Ovary (tissue), 9 donors: ENCODE measurements around the gene ACAN. TPM values are rescaled to one million over a fixed set of nuclear protein-coding genes. Genes with fewer than 3 reads are reported as not detected.

ENCODE experiments used
- DNase-seq, 5 donors: peaks; one replicate each; pipeline ENCODE4 v3.0.0-alpha.2; 2019 to 2020
- H3K27ac ChIP-seq, 2 donors: fragments of 200-600 bp; one replicate each; pipeline versions ENCODE4 v1.5.1 to v1.8.0; 2019 to 2022
- H3K27me3 ChIP-seq: fragments of 200-600 bp; one replicate; pipeline ENCODE4 v1.8.0; 2022
- H3K36me3 ChIP-seq: fragments of 200-600 bp; sonication (generic); one replicate; pipeline ENCODE4 v1.5.1; 2019
- H3K4me1 ChIP-seq: one replicate; pipeline ENCODE4 v1.8.1; 2013; ENCODE audit warnings: mild to moderate bottlenecking, moderate library complexity; ENCODE audit not compliant: insufficient read depth
- H3K4me3 ChIP-seq: fragments of 200-600 bp; sonication (generic); one replicate; pipeline ENCODE4 v1.5.1; 2017
- H3K9me3 ChIP-seq, 2 donors: fragments of 200-600 bp in 1 of 2; sonication (generic) in 1 of 2; one replicate each; pipeline versions ENCODE4 v1.5.1 to v1.8.1; 2013 to 2019; ENCODE audit warnings: mild to moderate bottlenecking in 1 of 2, moderate library complexity in 1 of 2
- CTCF ChIP-seq, 3 donors: fragments of 450-650 bp in 2 of 3; fragments of 200-600 bp in 1 of 3; IDR thresholded peaks; one replicate each; pipeline versions ENCODE4 v1.5.1 to v1.8.0; 2016 to 2022; ENCODE audit warnings: antibody characterized with exemption in 3 of 3, mild to moderate bottlenecking in 1 of 3
- EP300 ChIP-seq: sonication (generic); formaldehyde crosslinking; IDR thresholded peaks from one replicate; pipeline ENCODE4 v1.6.1; 2017; ENCODE audit warnings: antibody characterized with exemption
- POLR2A ChIP-seq: fragments of 450-650 bp; IDR thresholded peaks from one replicate; pipeline ENCODE4 v1.6.1; 2017; ENCODE audit warnings: antibody characterized with exemption, mild to moderate bottlenecking, moderate library complexity
- WGBS, 3 donors: extraction: QIAGEN DNeasy Blood & Tissue Kit in 1 of 3; methylation state at CpG; one replicate each; pipeline versions ENCODE4 v1.1.5 to v1.1.7; 2013 to 2017; 5-methylcytosine and 5-hydroxymethylcytosine counted together
- intact Hi-C, 4 donors: fragments of 100-400 bp; cut with DNase I; formaldehyde crosslinking; loops; one replicate each; pipeline versions ENCODE4 v1.11.0 to v1.15.1; 2022 to 2023
- polyA plus RNA-seq, 2 donors: library from polyadenylated mRNA; stranded (reverse); fragments of 200-250 nt in 1 of 2; fragments of 350-450 nt in 1 of 2; fragmentation: Illumina TruSeq in 1 of 2; extraction: RNeasy Lipid Tissue Mini Kit (QIAGEN cat#74804) in 1 of 2; gene quantifications; one replicate each; pipeline ENCODE4 v1.2.3, GENCODE V29; 2013 to 2014
- total RNA-seq, 7 donors: library from RNA; depleted of rRNA in 2 of 7; stranded (reverse); fragments of >200 nt in 2 of 7; fragmentation: NEBNext Ultra II Directional in 3 of 7; extraction: Animal tissue kit (Norgen Biotek cat#: 25700) in 3 of 7; gene quantifications; one replicate each; pipeline versions ENCODE4 v1.1.0 to v1.2.4, GENCODE V29; 2016 to 2023
- donor health status: DM: no; HTN: no; CAD: no; lungs with moderate emphysema.
- donor health status: DM: no; HTN: no; CAD: no.
- donor health status: Bipolar disorder and iron deficiency.
- donor health status: DM: yes; HTN: yes; CAD: no.
- donor health status: DM: no; HTN: no; CAD: no.
- donor health status: DM: yes; HTN: yes; CAD: no.

Gene ACAN
- total and polyA plus RNA-seq, 9 donors, result 0.11 to 5.1 (median 0.54) TPM; not detected in 1

GRCh38 chr15:88814393-88814792 lies 11.2 kb downstream of the ACAN start:
- no peaks in the 10 kb centered on the region for H3K27me3 ChIP-seq
- H3K36me3 ChIP-seq, result no peaks in the 10 kb centered on the region
- no peaks in the 10 kb centered on the region for H3K9me3 ChIP-seq
- no peak for TF ChIP-seq EP300
- TF ChIP-seq POLR2A, result no peak
- no peak for TF ChIP-seq CTCF (IDR thresholded peaks at IDR 0.05)
- DNase-seq, result no peak
- WGBS, 3 donors, result 85 to 87% (median 87%) methylated on average over 6 of the region's 6 CpGs
- H3K4me3 ChIP-seq, result no peak overlapping the region
- intact Hi-C loops, result no loop called here
- H3K4me1 ChIP-seq, result no peaks in the 10 kb centered on the region
- no peak overlapping the region for H3K27ac ChIP-seq

- no peak overlapping the region for H3K27ac ChIP-seq
- intact Hi-C loops, result no loop called here
- WGBS, 3 donors, result 63 to 71% (median 64%) methylated on average over 2 of the region's 2 CpGs
- no peaks in the 10 kb centered on the region for H3K36me3 ChIP-seq
- H3K9me3 ChIP-seq, result no peaks in the 10 kb centered on the region
- H3K4me1 ChIP-seq, result no peaks in the 10 kb centered on the region
- no peak overlapping the region for H3K4me3 ChIP-seq
- TF ChIP-seq EP300, result no peak
- no peak for TF ChIP-seq CTCF (IDR thresholded peaks at IDR 0.05)
- no peak for TF ChIP-seq POLR2A
- no peak for DNase-seq
- H3K27me3 ChIP-seq, result no peaks in the 10 kb centered on the region
Observed at GRCh38 chr15:88818920-88819319, 15.7 kb downstream of the ACAN start.

GRCh38 chr15:88821993-88822392 lies 18.8 kb downstream of the ACAN start:
- H3K4me3 ChIP-seq, result no peak overlapping the region
- H3K27ac ChIP-seq, result no peak overlapping the region
- H3K9me3 ChIP-seq, result no peaks in the 10 kb centered on the region
- 69 to 76% (median 71%) methylated on average over 5 of the region's 5 CpGs for WGBS, 3 donors
- DNase-seq, result no peak
- H3K36me3 ChIP-seq, result no peaks in the 10 kb centered on the region
- H3K27me3 ChIP-seq, result no peaks in the 10 kb centered on the region
- no peaks in the 10 kb centered on the region for H3K4me1 ChIP-seq
- TF ChIP-seq CTCF (IDR thresholded peaks at IDR 0.05), result no peak
- TF ChIP-seq EP300, result no peak
- TF ChIP-seq POLR2A, result no peak
- intact Hi-C loops, result no loop called here

DNA sequence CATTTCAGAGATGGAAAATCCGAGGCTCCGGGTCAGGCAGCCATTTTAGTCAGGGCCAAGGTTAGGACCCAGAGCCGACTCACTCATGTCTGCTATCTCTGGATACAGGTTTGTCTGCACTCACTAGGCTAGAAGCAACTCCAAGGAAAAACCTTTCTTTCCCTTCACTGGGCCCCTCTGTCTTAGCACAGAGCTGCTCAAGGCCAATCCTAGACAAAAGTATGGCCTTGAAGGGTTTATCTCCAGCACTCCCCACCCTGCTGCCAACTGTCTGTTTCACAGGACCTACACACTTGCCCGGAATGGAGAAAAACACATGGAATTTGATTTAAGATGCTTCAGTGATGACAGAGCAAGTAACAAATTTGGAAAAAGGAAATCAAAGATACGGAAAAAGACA lies 25.6 kb downstream of the ACAN start:
- Histone ChIP-seq H3K36me3 (no peaks in the 10 kb centered on the region), H3K4me3 (no peak overlapping the region), H3K27me3 (no peaks in the 10 kb centered on the region), H3K4me1 (no peaks in the 10 kb centered on the region), H3K9me3 (no peaks in the 10 kb centered on the region), H3K27ac (no peak overlapping the region)
- TF ChIP-seq POLR2A, result no peak
- TF ChIP-seq CTCF (IDR thresholded peaks at IDR 0.05), result no peak
- TF ChIP-seq EP300, result no peak
- 11 to 27% (median 19%) methylated on average over 5 of the region's 5 CpGs for WGBS, 3 donors
- intact Hi-C loops, result no loop called here
- DNase-seq, result peak in 2 of 5 donors; percentile 37 to 50
